ENCODE measurements around the gene THEM4.

DNA sequence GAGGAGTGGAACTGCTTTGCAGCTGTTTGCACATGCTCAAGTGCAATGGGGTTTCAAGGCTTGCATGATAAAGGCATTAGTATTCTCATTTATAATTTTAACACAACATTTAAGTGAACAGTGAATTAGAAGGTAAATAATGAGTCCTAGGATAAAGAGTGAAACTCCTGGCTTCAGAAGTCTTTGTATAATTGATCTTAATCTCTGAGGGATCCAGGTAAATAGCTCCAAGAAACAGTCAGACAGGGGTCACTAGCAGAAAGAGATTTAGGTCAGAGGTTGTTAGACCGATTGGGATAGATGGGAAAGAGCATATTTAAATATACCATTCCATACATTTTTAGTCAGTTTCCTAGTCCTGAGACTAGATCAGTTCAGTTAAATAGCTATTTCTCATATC, 14.1 kb upstream of the THEM4 start:
- TF ChIP-seq, protein P1, sequence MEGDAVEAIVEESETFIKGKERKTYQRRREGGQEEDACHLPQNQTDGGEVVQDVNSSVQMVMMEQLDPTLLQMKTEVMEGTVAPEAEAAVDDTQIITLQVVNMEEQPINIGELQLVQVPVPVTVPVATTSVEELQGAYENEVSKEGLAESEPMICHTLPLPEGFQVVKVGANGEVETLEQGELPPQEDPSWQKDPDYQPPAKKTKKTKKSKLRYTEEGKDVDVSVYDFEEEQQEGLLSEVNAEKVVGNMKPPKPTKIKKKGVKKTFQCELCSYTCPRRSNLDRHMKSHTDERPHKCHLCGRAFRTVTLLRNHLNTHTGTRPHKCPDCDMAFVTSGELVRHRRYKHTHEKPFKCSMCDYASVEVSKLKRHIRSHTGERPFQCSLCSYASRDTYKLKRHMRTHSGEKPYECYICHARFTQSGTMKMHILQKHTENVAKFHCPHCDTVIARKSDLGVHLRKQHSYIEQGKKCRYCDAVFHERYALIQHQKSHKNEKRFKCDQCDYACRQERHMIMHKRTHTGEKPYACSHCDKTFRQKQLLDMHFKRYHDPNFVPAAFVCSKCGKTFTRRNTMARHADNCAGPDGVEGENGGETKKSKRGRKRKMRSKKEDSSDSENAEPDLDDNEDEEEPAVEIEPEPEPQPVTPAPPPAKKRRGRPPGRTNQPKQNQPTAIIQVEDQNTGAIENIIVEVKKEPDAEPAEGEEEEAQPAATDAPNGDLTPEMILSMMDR (IDR thresholded peaks at IDR 0.05), result no peak
- no peak for TF ChIP-seq EZH2 (IDR thresholded peaks at IDR 0.05; ENCODE audit: borderline replicate concordance, insufficient read depth, low read depth, low read length, poor library complexity, severe bottlenecking)

All from B cell (primary cell).